Measurements from ENCODE around the gene CEPT1.

DNA sequence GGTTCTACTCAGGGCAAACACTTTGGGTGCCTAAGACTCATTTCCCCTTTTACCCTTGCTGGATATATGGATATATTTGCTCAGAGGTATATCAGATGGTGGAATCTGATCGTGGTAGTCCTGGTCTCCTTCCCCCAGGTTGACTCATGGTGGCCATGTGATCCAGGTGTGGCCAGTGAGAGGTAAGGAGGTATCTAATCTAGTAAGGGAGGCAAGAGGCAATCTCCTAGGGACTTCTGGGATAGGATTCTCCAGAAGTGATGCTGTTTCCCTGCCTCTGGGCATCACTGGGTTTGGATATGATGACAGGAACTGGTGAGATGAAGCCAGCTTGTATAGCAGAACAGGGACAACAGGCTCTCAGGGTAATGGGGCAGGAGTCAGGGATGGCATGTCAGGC lies 68.9 kb downstream of the CEPT1 start:
- TF ChIP-seq SRF (IDR thresholded peaks at IDR 0.05; ENCODE audit: low read depth, low read length) (no peak), GTF2F1 (IDR thresholded peaks at IDR 0.05; ENCODE audit: borderline replicate concordance, low read depth, low read length) (no peak), POLR2A (IDR thresholded peaks at IDR 0.05; ENCODE audit: control extremely low read depth in 1 of 2, low read depth in 2 of 2, low read length in 2 of 2) (no peak), SIX5 (IDR thresholded peaks at IDR 0.05; ENCODE audit: low read depth, low read length) (no peak), CHD1 (IDR thresholded peaks at IDR 0.05; ENCODE audit: low read depth, low read length) (no peak), BCL11A (IDR thresholded peaks at IDR 0.05; ENCODE audit: low read depth in 2 of 2, low read length in 2 of 2) (no peak)
- TF ChIP-seq, protein P1, sequence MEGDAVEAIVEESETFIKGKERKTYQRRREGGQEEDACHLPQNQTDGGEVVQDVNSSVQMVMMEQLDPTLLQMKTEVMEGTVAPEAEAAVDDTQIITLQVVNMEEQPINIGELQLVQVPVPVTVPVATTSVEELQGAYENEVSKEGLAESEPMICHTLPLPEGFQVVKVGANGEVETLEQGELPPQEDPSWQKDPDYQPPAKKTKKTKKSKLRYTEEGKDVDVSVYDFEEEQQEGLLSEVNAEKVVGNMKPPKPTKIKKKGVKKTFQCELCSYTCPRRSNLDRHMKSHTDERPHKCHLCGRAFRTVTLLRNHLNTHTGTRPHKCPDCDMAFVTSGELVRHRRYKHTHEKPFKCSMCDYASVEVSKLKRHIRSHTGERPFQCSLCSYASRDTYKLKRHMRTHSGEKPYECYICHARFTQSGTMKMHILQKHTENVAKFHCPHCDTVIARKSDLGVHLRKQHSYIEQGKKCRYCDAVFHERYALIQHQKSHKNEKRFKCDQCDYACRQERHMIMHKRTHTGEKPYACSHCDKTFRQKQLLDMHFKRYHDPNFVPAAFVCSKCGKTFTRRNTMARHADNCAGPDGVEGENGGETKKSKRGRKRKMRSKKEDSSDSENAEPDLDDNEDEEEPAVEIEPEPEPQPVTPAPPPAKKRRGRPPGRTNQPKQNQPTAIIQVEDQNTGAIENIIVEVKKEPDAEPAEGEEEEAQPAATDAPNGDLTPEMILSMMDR (IDR thresholded peaks at IDR 0.05; ENCODE audit: control extremely low read depth in 1 of 3, insufficient read depth in 1 of 3, low read depth in 1 of 3, low read length in 3 of 3): no peak
- TF ChIP-seq, protein P2, sequence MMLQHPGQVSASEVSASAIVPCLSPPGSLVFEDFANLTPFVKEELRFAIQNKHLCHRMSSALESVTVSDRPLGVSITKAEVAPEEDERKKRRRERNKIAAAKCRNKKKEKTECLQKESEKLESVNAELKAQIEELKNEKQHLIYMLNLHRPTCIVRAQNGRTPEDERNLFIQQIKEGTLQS (IDR thresholded peaks at IDR 0.05; ENCODE audit: insufficient read depth, low read depth, low read length): no peak
